GM18870 (cell line): ENCODE measurements around the gene TDRD6.

ENCODE experiments used
- ATAC-seq: cut with Tn5 transposase; IDR thresholded peaks from one replicate; pipeline ENCODE4 v1.9.1; 2021; ENCODE audit warnings: moderate library complexity; ENCODE audit not compliant: unreplicated experiment

The TDRD6 gene

DNA sequence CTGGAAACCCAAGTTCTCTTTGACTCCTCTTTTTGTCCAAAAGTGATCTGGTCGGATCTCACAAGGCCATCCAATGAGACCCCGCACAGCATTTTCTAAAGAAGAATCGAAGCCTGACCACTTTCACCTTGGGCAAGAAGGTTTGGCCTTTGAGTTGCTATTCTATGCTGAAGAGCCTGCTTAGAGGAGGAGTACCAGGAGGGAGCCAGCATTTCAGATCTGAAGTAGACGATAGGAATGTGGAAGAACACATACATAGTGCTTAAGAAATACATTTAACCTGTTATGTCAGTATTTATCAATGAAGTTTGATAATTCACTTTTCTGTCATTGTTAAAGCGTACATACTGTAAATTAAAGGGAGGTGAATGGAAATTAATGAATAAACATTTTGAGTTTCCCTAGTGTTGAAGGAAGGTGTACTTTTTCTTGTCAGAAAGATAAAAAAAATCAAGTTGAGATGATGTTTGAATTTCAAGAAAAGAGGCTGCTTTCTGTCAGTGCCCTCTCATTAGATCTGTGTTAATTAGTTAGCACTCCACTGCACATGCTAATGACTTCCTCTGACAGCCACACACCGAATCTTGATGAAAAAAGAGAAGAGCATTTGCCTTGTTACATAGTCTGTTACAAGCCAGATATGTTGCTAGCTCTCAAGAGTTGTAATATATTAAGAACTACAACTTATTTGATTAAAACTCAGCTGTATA is 10.9 kb upstream of the TDRD6 start:
- ATAC-seq = no peak

DNA sequence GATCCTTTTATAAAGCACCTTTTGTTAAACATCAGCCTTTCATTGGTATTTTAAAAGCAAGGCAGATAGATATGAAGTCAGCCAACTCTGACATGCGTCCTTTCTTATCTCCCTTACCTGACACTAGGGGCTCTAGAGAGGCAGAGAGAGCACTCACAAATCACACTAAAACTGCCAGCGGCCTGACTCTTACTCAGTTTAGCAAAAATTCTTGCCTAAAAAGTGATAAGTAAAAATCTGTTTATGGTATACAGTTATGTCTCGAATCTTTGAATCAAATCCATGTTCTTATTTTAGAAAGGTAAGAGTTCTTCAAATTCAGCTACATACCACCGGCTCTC is 10.4 kb upstream of the TDRD6 start:
- no peak for ATAC-seq

DNA sequence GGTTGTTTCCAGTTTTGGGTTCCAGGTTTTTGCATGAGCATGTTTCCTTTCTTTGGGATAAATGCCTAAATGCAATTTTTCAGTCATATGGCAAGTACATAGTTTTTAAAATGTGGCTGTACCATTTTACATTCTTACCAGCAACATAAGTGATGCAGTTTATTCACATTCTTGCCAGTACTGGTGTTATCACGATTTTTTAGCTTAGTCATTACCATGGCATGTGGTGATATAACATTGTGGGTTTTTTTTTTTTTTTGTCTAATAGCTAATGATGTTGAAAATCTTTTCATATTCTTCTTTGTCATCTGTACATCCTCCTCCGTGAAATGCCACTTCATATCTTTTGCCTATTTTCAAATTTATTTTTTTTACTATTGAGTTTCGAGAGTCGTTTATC is 2.9 kb upstream of the TDRD6 start:
- ATAC-seq = no peak

DNA sequence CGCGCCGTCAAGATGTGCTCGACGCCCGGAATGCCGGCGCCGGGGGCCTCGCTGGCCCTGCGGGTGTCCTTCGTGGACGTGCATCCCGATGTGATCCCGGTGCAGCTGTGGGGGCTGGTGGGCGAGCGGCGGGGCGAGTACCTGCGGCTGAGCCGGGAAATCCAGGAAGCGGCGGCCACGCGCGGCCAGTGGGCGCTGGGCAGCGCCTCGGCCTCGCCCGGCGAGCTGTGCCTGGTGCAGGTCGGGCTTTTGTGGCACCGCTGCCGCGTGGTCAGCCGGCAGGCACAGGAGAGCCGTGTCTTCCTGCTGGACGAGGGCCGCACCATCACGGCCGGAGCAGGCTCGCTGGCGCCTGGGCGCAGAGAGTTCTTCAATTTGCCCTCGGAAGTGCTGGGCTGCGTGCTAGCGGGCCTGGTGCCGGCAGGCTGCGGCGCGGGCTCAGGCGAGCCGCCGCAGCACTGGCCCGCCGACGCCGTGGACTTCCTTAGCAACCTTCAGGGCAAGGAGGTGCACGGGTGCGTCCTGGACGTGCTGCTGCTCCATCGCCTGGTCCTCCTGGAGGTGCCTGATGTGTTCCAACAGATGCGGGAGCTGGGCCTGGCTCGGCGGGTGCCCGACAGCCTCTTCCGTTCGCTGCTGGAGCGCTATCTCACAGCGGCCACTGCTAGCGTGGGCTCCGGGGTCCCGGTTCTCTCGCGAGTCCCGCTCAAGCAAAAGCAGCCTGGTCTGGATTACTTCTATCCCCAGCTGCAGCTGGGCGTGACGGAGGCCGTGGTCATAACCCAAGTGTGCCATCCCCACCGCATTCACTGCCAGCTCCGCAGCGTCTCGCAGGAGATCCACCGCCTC is 656 bp downstream of the TDRD6 start:
- no peak for ATAC-seq

DNA sequence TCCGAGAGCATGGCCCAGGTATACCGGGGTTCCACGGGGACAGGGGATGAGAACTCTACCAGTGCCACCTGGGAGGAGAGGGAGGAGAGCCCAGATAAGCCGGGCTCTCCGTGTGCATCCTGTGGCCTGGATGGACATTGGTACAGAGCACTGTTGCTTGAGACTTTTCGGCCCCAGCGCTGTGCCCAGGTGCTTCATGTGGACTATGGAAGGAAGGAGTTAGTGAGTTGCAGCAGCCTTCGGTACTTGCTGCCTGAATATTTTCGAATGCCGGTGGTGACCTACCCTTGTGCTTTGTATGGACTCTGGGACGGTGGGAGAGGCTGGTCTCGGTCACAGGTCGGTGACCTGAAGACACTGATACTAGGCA is 1.3 kb downstream of the TDRD6 start:
- no peak for ATAC-seq

DNA sequence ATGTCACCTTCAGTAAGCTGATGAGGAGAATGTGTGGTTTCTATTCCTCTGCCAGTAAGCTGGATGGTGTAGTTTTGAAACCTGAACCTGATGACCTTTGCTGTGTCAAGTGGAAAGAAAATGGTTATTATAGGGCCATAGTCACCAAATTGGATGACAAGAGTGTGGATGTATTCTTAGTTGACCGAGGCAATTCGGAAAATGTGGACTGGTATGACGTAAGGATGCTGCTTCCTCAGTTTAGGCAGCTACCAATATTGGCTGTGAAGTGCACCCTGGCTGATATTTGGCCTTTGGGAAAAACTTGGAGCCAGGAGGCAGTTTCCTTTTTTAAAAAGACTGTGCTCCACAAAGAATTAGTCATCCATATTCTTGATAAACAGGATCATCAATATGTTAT is 2.0 kb downstream of the TDRD6 start:
- no peak for ATAC-seq

DNA sequence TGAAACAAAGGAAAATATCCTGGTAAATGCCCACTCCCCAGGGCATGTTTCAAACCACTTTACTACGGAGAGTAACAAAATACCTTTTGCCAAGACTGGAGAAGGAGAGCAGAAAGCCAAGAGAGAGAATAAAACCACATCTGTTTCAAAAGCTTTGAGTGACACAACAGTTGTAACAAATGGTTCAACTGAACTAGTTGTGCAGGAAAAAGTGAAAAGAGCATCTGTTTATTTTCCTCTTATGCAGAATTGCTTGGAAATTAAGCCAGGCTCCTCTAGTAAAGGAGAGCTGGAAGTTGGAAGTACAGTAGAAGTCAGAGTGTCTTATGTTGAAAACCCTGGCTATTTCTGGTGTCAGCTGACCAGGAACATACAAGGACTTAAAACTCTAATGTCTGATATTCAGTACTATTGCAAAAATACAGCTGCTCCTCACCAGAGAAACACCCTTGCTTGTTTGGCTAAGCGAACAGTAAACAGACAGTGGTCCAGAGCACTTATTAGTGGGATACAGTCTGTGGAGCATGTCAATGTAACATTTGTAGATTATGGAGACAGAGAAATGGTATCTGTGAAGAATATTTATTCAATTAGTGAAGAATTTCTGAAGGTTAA is 2.6 kb downstream of the TDRD6 start:
- ATAC-seq = no peak

DNA sequence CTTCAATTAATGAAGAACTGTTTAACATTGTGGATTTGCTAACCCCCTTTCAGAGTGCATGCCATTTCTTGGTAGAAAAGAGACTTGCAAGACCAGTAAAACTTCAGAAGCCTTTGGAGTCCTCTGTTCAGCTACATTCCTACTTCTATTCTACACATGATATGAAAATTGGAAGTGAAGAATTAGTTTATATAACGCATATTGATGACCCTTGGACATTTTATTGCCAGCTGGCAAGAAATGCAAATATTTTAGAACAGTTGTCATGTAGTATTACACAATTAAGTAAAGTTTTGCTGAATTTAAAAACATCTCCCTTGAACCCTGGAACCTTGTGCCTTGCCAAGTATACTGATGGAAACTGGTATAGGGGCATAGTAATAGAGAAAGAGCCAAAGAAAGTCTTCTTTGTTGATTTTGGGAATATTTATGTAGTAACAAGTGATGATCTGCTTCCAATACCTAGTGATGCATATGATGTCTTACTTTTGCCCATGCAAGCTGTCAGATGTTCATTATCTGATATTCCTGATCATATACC is 3.3 kb downstream of the TDRD6 start:
- ATAC-seq = no peak

DNA sequence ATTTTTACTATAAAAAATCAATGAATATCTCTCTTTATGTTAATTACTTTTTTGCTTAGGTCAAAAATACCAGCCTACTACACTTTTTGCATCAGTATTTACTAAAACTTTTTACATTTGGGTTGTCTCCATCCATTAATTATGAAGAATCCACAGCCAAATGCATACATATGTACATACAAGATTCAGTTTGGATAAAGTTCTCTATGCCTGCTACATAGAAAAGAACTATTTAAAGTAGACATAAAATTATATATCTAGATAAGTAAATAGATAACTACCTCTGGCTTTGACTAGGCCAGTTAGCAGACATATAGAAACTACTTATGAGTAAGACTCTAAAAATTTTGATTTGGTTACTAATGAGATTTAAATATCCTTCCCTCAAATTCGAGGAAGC is 12.3 kb downstream of the TDRD6 start:
- ATAC-seq = no peak

DNA sequence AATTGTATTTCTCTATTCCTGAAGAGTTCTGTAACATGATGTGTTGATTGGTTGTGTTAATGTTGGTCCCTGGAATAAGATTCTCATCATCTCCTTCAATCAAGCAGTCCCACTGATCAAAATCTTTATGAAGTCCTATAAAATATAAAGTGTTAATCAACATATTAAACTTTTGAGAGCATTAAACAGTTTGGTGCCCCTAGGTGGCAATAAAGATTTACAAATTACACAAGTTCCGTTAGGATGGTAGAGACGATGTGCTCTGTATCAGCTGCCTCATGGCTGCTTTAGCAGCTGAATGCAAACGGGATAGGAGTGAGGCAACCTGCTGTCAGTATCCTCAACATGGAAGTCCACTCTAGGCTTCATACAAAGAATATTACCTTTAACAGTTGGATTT is 16.9 kb downstream of the TDRD6 start:
- no peak for ATAC-seq

DNA sequence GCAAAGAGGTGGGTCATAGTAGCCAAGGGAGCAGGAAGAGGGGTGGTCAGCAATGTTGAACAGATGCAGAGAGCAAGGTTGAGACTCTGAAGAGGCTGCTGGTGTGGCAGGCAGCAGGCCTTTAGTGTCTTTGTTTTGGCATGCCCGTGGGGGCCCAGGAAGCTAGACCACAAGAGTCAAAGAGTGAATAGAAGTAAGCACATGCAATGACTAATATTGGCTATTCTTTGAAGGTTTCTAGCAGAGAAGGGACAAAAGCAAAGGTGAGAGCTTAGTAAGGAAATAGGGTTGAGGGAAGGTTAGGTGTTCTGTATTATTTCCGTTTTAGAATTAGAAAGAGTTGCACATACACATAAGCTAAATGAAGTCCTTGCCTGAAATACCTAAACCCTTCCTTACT is 18.8 kb downstream of the TDRD6 start:
- peak; percentile 55 for ATAC-seq

DNA sequence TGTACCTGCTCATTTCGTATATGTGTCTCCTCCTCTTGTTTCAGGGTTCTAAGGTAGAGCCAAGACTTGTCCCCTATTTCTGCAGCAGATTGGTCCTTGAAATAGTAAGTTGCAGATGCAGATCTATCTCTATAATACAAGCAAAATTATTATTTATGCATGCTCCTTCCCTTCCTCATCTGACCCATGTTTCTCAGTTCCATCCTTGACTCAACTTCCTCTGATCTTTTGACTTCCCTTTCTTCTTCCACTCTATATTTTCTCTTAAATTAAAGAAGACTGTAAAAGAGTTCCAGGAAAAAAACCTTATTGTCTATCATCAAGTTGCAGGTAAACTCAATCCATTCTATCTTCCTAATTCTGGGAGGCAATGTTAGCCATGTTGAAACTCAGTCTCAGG is 23.8 kb downstream of the TDRD6 start:
- no peak for ATAC-seq

DNA sequence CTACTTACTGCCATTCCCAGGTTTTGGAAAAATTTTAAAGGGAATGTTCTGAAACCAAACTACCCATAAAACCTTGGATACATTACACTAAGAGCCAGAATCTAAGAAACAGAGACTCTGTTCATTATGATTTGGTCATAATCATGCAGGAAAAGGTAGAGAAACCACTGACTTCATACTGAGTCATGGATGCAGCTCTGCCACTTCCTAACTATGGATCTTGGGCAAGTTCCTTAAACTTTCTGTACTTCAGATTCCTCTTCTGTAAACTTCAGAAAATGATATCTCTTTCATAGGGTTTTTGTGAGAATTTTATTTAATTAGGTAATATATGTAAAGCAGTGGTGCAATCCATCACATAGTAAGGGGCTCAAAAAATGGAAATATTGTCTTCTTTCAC is 27.5 kb downstream of the TDRD6 start:
- no peak for ATAC-seq

DNA sequence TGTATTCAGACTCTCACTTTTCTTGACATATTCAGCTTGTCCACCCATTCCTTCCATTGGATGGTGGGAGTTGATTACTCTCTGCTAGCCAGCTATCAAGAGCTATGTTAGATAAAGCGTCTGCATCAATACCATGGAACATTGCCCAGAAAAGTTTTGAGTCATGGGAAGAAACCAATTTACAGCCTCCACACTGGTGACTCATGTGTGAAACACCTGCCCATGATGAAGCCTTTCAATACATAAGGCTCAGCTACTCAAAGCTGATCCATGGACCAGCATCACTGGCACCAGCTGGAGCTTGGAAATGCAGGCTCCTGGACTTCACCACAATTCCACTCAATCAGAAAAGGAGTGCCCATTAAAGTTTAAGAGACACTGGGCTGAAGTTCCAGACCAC is 31.4 kb downstream of the TDRD6 start:
- no peak for ATAC-seq

DNA sequence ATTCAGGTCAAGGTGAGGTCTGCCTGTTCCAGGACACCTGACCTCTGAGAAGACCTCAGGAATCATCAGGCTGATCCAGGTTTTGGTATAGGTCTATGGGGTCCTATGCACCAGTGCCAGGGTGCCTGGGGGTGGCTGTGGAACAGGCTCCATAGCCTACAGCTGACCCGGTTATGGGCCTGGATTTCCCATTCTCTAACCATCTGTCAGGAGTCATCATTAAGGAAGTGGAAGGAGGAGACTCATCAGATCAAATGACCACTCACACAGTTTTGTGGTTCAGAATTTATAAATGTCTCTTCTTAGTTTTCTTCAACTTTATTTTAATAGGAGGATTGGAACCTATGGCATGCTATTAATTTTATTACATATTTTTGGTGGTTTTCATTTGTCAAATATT is 32.7 kb downstream of the TDRD6 start:
- no peak for ATAC-seq

DNA sequence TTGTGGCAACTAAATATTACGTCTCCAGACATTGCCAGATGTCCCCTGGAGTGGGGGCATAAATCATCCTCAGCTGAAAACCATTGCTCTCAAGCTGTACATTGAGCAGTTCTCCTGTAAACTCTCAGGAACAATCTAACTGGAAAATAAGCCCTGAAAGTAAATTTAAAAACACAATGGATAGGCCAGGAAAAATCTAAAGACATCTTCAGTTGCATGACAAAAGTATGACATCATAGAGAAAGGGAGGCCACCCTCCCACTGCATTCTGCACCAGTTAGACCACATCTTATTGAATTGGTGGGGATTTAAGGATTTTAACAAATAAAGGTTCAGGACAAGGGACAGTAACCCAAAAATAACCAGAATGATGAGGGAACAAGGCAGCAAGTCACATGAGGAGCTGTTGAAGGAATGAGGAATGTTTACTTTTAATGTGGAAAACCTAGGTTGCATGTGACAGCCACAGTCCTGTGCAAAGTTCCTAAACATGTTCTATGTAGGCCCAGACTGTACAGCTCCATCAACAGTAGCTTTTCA is 42.2 kb downstream of the TDRD6 start:
- no peak for ATAC-seq

DNA sequence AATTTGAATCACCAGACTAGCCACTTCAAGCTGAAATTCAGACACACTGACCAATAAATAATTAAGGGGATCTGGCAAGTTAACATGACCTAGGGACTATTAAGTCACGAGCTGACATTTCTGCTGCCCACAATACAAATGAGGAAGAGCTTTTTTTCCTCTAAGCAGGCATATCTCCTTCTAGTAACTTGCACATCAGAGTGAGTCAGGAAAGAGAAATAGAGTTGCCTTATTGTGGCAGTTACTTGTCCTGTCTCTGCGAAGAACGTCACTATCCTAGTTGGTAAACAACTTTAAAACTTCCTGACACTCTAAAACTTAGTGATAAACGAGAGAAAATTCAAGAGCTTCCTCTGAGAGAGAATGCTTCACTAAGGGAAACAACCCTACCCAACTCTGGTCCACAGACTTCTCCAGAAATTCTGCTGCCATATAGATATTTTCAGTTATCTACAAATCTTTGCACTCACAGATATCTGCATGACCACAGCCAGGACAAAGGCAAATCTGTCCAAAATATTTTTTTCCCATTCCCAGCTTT is 43.3 kb downstream of the TDRD6 start:
- ATAC-seq = no peak

DNA sequence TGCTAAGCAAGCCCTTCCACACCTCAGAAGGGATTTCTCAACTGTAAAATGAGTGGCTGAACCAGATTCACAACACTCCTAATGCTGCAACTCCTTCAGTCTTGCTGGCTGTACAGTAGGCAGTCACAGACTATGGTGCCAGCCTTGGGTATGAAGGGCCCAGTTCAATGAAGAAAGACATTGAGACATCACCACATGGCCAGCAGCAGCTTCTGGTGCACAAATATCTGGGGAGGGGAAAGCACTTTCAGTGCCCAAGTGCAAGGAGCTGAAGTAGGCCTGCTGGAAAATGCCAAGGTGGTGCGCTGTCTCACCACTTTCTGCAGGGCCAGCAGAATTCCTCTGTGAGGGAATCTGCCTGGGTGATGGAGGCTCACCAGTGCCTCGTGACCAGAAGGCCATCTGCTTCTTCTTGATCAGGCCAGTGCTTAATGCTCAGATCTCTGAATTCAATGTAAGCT is 45.7 kb downstream of the TDRD6 start:
- ATAC-seq = no peak

DNA sequence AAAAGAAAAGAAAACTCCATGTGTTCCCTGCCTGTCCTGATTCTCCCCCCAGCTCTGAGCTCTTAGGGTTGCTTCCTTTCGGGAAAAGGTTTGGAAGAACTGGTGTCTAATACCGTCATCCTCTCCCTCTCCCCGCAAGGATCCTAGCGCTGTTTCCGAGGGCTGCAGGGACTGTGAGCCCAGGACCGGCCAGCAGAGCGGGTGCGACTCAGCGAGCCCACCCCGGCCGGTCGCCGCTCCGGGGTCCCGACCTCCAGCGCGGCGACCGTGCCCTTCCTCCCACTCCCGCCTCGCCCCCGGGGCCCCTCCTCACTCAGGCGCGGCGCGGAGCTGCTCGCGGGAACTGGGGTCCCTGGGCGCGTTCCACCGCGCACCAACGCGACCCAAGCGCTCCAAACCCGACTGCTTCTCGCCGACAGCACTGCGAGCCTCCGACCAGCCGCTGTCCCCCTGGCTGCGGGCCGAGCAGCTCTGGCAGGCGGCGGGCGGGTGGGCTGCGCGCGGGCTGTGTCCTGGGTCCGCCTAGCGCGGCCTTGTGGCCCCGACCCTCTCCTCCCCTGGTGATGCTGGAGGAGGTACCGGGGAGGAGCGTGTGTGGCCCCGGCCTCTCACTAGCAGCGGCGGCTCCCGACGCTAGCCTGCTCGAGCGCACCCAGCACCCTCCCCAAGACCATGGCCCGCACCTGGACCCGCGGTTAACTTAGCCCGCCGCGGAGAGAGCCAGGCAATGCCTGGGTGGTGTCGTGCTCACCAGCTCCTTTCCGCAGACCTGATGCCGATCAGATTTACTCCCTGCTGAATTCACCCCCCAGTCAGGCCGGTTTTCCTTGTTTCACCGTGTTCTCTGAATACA is 47.4 kb downstream of the TDRD6 start, which contains the start of gene PLA2G7:
PLA2G7 (minus strand) TSS at position 509 of the 853 bp plus-strand sequence. CDS start 12,484 bp downstream, outside the sequence.
- no peak for ATAC-seq

DNA sequence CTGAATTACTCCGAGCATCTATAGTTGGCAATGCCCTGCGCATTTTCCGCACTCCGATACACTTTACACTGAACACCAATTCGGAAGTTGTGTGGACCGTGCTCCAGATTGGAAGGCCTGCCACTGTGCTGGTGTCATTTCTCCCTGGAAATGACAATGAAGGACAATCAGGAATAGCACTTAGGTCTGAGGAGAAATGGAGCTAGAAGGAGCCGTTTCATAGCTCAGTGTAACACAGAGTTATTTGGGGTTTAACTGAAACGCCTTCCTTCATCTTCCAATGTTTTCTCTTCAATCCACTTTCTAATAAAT is 48.0 kb downstream of the TDRD6 start:
- no peak for ATAC-seq
